Measurements from ENCODE around the gene HTR2B.

DNA sequence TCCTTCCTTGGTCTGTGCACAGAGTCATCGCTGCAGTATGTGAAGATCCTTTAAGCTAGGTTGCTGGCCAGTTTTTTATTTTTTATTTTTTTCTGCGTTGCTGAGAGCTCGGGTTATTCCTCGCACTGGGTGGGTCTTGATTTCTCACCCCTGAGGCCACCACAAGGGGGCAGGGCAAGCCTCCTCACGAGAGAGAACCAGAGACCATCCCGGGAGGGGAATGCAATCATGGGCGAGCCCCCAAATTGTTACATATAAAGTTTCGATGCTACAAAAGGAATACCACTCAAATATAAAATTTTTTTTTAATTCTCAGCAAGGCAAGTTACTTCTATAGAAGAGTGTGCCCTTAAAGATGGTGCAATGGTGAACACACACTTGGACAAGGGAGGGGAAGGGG, 24.9 kb downstream of the HTR2B start:
- TF ChIP-seq POLR2AphosphoS5 (IDR thresholded peaks at IDR 0.05; ENCODE audit: low read depth, low read length) (no peak), POLR2A (IDR thresholded peaks at IDR 0.05; ENCODE audit: low read depth, low read length) (no peak), PAX5 (IDR thresholded peaks at IDR 0.05; ENCODE audit: insufficient read depth, low read length, severe bottlenecking) (no peak), SPI1 (IDR thresholded peaks at IDR 0.05; ENCODE audit: low read depth, low read length) (no peak), TAF1 (IDR thresholded peaks at IDR 0.05; ENCODE audit: low read depth, low read length) (no peak)

Data from GM12891 (cell line).